DOHH2 (cell line): Measurements from ENCODE around the gene PTBP3.

Experiments used
- EZH2phosphoT487 ChIP-seq: fragments of 200-600 bp; sonication (generic); IDR thresholded peaks from 2 replicates; pipeline ENCODE4 v1.6.1; 2017; ENCODE audit warnings: borderline replicate concordance, mild to moderate bottlenecking, antibody characterized with exemption, low read length, moderate library complexity, mixed read lengths
- TF ChIP-seq, protein P1 (sequence below): fragments of 200-600 bp; sonication (generic); IDR thresholded peaks from one replicate; pipeline ENCODE4 v1.5.1; 2014; ENCODE audit warnings: antibody characterized with exemption, mild to moderate bottlenecking, low read depth, low read length; ENCODE audit not compliant: poor library complexity, severe bottlenecking

- TF ChIP-seq, protein P1, sequence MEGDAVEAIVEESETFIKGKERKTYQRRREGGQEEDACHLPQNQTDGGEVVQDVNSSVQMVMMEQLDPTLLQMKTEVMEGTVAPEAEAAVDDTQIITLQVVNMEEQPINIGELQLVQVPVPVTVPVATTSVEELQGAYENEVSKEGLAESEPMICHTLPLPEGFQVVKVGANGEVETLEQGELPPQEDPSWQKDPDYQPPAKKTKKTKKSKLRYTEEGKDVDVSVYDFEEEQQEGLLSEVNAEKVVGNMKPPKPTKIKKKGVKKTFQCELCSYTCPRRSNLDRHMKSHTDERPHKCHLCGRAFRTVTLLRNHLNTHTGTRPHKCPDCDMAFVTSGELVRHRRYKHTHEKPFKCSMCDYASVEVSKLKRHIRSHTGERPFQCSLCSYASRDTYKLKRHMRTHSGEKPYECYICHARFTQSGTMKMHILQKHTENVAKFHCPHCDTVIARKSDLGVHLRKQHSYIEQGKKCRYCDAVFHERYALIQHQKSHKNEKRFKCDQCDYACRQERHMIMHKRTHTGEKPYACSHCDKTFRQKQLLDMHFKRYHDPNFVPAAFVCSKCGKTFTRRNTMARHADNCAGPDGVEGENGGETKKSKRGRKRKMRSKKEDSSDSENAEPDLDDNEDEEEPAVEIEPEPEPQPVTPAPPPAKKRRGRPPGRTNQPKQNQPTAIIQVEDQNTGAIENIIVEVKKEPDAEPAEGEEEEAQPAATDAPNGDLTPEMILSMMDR: no peak
- no peak for TF ChIP-seq EZH2phosphoT487
These were observed 10.0 kb downstream of the PTBP3 start for GRCh38 chr9:112323378-112323854.
